A549 treated with GW870086 at 1 μM for 4 hours (cell line): ENCODE data around the gene PPL. TPM values are rescaled to one million over a fixed set of nuclear protein-coding genes. Genes with fewer than 3 reads are reported as not detected.

ENCODE experiments used
- total RNA-seq: library from RNA; stranded (reverse); fragments of 200-300 nt; extraction: Qiagen RNA extraction; gene quantifications from 5 replicates; pipeline ENCODE4 v1.2.3, GENCODE V29; 2022; ENCODE audit warnings: low read depth

The PPL gene, protein sequence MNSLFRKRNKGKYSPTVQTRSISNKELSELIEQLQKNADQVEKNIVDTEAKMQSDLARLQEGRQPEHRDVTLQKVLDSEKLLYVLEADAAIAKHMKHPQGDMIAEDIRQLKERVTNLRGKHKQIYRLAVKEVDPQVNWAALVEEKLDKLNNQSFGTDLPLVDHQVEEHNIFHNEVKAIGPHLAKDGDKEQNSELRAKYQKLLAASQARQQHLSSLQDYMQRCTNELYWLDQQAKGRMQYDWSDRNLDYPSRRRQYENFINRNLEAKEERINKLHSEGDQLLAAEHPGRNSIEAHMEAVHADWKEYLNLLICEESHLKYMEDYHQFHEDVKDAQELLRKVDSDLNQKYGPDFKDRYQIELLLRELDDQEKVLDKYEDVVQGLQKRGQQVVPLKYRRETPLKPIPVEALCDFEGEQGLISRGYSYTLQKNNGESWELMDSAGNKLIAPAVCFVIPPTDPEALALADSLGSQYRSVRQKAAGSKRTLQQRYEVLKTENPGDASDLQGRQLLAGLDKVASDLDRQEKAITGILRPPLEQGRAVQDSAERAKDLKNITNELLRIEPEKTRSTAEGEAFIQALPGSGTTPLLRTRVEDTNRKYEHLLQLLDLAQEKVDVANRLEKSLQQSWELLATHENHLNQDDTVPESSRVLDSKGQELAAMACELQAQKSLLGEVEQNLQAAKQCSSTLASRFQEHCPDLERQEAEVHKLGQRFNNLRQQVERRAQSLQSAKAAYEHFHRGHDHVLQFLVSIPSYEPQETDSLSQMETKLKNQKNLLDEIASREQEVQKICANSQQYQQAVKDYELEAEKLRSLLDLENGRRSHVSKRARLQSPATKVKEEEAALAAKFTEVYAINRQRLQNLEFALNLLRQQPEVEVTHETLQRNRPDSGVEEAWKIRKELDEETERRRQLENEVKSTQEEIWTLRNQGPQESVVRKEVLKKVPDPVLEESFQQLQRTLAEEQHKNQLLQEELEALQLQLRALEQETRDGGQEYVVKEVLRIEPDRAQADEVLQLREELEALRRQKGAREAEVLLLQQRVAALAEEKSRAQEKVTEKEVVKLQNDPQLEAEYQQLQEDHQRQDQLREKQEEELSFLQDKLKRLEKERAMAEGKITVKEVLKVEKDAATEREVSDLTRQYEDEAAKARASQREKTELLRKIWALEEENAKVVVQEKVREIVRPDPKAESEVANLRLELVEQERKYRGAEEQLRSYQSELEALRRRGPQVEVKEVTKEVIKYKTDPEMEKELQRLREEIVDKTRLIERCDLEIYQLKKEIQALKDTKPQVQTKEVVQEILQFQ (N-terminal part only)
- total RNA-seq, result 4.5 to 6.1 TPM (median 5.4 TPM) in 5 replicates

DNA sequence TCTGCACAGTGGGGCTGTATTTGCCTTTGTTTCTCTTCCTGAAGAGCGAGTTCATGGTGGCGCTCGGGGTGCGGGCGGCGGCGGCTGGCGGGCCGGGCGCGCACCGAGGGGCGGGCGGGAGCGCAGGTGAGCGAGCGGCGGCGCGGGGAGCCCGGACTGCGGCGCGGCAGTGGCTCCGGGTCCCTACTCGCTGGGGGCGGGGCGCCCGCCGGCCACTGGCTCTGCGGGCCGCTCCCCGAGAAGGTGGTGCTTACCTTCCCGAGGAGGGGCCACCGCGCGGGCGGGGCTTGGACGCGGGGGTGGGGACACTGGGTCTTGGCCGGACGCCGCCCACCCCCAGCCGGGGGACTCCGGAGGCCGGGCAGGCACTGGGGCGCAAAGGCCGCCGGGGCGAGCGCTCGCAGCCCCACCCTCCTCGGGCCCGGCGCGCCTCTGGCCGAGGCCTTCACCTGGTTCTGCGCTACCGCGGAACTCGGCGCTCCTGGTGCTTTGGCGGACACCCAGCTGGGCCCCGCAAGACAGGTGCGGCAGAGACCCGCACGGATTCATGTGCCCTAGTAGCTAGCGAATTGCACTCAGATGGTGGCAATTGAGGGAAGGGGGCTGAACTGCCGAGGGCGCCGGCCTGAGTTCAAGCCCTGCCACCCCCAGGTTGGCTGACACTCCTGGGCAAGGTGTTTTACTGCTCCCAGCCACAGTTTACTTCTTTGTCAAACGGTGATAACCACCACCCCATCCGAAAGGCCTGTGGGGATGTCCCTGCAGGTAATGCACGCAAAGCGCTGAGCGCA, at the start of gene PPL:
Gene PPL, minus strand, starts transcription at position 158 of the 791 bp plus-strand sequence. Its CDS starts 103 bp downstream, at position 55.

DNA sequence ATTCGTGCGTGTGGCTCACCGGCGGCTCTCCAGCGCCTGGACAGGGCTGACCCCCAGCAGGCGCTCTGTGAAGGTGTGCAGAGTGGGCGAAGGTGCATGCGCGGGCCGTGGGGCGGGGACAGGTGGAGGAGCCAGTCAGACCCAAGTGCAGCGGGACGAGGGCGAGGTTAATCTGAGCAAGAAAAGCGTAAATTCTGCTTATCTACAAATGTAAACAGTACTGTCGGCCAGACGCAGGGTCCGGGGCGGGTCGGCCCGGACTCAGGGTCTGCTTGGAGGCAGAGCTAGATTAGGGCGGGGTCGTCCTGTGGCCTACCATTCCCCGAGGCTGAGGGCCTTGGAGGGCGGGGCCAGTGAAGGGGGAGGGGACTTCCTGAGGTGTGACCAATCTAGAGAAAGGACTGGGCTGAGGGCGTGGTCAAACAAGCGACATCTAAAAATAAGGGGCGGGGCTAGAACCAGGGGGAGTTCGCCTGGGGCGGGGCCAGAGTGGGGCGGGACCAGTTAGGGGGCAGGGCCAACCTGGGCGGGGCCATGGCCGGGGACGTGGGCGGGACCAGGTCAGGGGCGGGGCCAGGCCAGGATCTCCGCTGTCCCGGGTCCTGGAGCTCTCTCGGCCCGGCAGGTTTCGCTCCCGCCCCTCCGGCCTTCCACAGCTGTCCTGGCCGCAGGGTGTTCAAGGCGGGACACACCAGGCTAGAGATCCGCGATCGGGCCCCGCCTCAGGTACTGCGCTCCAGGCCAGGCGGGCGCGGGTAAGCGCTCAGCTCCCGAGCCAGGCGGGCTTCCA, 21.0 kb upstream of the PPL start, which contains the start of gene SEC14L5:
Gene SEC14L5, plus strand, starts transcription at position 611 of the 790 bp plus-strand sequence. CDS start 994 bp downstream, outside the sequence.

DNA sequence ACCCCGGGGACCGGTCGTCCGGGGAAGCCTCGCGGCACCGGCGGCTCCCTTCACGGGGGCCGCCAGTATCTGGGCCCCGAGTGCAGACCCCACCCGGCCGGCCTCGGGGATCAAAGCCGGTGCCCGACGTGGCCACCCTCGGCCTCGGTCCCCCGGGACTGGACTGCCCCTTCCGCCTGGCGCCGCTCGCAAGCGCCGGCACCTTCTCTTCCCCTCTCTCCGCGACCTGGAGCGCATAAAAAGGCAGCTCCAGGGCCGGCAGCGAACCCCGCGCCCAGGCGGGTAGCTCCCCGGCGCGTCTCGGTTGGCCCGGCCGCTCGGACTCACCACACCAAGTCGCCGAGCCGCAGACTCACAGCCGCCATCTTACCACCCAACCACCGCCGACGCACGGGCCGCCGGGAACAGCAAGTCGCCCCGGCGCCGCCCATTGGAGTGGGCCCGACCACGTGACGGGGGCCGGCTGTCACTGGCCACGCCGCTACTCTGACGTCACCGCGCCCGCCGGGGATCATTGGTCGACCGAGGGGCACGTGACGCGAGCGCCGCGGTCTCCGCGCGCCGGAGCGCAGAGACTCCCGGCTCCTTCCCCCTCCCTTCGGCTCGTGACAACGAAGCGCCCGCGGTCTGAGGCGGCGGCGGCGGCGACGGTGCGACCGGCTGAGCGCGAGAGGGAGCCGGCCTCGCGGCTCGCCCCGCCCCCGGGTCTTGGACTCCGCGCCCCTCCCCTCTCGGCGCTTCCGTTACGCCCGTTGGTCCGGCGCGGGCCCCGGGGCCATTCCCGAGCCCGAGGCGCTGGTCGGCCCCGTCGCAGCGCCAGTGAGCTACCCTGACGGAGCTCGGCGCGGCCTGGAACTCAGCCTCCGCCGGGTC, 89.8 kb downstream of the PPL start, which contains the start of the genes GLYR1 and UBN1:
Gene GLYR1, minus strand, starts transcription at position 388 of the 873 bp plus-strand sequence. Its CDS starts 23 bp downstream, at position 365.
Gene UBN1, plus strand, starts transcription at position 581 of the 873 bp plus-strand sequence. CDS start 5,437 bp downstream, outside the sequence.

Other genes starting within 250 kb of the PPL start
- gene NUDT16L1, start 243.6 kb downstream of the PPL start, total RNA-seq, result 18.8 to 26.1 TPM (median 23.5 TPM) in 5 replicates
- 20.5 to 25.7 TPM (median 25.2 TPM) in 5 replicates for gene ANKS3, start 202.9 kb downstream of the PPL start, total RNA-seq
- gene DNAAF8, start 202.6 kb downstream of the PPL start, total RNA-seq, result 0.75 to 1.1 TPM (median 0.79 TPM) in 5 replicates
- 7.6 to 10.6 TPM (median 8.7 TPM) in 5 replicates for gene ZNF500, start 170.0 kb downstream of the PPL start, total RNA-seq
- gene SEPTIN12, start 148.8 kb downstream of the PPL start, total RNA-seq, result not detected in 5 replicates
- gene SMIM22, start 141.8 kb downstream of the PPL start, total RNA-seq, result not detected in 5 replicates
- gene ROGDI, start 134.5 kb downstream of the PPL start, total RNA-seq, result 10.4 to 16.1 TPM (median 15.1 TPM) in 5 replicates
- 38.5 to 42.8 TPM (median 41.0 TPM) in 5 replicates for gene GLYR1, start 89.9 kb downstream of the PPL start, total RNA-seq
- 25.3 to 29.0 TPM (median 27.8 TPM) in 5 replicates for gene UBN1, start 89.7 kb downstream of the PPL start, total RNA-seq
- gene SEC14L5, start 21.2 kb upstream of the PPL start, total RNA-seq, result 0.03 to 0.09 TPM (median 0.05 TPM) in 3 of 5 replicates, not detected in the others
- gene NAGPA, start 96.8 kb upstream of the PPL start, total RNA-seq, result 14.6 to 19.4 TPM (median 18.6 TPM) in 5 replicates
- gene C16orf89, start 128.8 kb upstream of the PPL start, total RNA-seq, result not detected in 5 replicates
- gene ALG1, start 134.7 kb upstream of the PPL start, total RNA-seq, result 33.4 to 40.4 TPM (median 37.8 TPM) in 5 replicates
- gene EEF2KMT, start 160.6 kb upstream of the PPL start, total RNA-seq, result 22.0 to 29.2 TPM (median 27.2 TPM) in 5 replicates